ENCODE measurements around the gene FBXL13.
"Not testable (repeated sequence)": the region's sequence is repeated elsewhere in the genome, so short reads cannot be mapped to it uniquely, and the experiment has no call there.

FBXL13 gene

GRCh38 chr7:102933763-102934162 lies 140.8 kb downstream of the FBXL13 start:
- no peak for FAIRE-seq

GRCh38 chr7:102931757-102932156 lies 142.8 kb downstream of the FBXL13 start:
- no peak for FAIRE-seq

GRCh38 chr7:102927312-102927933 lies 147.2 kb downstream of the FBXL13 start:
- no peak for FAIRE-seq

DNA sequence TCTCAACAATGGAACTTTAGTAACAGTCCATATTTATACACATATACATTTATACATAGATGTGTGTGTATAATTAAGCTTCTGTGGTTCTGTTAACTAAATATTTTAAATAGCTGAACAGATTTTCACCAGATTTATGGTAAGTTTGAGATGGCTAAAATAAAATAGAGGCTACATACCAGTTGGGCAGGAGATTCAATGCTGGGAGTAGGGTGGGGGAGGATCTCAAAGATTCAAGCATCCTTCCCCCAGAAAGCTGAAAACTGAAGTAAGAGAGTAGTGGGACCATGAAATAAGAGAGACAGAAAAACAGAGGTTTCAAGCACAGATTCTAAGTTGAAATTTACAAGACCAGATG lies 147.8 kb downstream of the FBXL13 start:
- no peak for FAIRE-seq

DNA sequence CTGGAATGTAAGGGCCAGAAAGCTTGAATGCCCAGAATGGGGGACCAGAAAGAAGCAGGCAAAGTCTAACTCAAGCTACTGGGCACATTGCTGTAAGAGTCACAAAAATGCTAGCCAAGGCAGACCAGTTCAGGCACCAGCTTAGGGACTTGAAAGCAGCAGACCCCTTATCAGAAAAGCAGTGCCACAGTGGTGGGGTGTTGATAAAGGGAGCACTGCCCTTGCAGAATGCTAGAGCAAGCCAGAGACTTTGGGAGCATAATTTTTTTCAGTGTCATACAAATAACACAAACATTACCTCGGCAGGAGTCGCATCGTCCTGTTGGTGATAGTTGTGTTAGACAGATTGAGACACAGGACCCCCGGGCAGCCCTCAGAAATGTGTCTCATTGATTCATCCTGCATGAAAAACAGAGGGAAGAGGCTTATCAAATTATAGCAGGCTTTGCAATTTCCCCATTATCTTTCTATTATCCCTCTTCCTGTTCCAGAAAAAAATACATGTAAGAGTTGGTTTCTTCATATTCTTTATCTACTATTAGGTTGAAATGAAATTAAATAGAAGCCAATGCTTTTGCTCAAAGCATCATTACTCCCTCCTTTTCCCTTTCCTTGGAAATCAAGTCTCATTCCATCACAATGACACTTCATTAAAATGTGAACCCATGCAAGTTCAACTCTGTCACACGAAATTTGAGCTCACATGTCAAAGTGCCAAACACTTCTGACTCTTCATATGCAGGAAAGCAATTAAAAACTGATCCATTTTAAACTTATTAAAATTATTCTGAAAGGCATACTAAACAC lies 148.4 kb downstream of the FBXL13 start:
- FAIRE-seq = no peak

GRCh38 chr7:102918845-102919244 lies 155.8 kb downstream of the FBXL13 start:
- FAIRE-seq = no peak

DNA sequence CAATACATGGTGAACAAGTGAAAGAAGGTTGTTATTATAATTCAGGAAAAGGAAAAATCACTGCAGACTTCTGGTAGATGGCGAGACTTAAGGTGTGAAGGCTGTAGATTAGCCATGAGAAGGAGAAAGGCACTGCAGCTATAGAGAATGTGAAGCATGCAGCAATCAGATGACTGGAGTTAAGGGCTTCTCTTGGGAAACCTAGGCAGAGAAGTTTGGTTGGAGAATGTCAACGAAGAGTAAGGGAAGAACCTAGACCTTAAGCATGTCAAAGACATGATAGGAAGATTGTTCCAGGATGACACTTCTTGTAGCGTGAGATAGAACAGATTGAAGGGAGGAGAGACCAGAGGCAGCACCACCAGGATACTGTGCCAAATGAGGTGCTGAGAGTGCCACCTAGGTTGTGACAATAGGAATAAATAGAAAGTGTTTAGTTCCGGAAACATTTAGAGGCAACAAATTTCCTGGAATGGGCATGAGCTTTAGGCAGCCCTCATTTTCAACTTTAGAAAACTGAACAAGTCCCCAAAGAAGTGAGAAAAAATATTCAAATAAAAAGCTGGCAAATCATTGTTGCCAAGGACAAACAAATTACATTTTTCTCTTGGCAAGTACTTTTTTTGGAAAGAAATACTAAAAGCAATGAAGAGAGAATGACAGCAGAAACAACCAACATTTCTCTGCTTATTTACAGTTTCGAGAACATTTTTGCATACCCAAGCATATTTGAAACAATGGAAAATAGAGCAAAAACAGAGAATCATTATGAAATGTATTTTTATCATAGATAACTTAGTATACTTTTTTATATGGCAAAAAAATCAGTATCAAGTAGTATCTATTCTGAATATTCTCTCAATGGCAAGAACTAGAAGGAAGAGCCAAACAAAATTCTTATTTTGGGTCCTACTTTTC lies 156.9 kb downstream of the FBXL13 start:
- FAIRE-seq = no peak

GRCh38 chr7:102916881-102917280 lies 157.7 kb downstream of the FBXL13 start:
- FAIRE-seq = no peak

GRCh38 chr7:102916426-102916825 lies 158.2 kb downstream of the FBXL13 start:
- FAIRE-seq = no peak

- no peak for FAIRE-seq
Observed at GRCh38 chr7:102914585-102914984, 160.0 kb downstream of the FBXL13 start.

DNA sequence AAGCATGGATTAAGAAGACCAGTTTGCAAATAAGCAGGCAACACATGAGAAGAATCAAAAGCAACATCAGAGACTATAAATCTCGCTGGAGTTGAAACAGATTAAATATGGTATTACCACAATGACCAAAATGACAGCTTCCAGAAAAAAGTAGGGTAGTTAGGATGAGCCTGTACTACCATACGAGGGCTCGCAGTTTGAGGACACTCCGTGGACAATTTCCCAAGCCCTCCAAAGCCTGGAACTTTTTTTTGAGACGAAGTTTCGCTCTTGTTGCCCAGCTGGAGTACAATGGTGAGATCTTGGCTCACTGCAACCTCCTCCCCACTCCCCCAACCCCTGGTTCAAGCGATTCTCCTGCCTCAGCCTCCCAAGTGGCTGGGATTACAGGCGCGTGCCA lies 160.8 kb downstream of the FBXL13 start:
- FAIRE-seq = no peak

GRCh38 chr7:102912742-102913141 lies 161.9 kb downstream of the FBXL13 start, which contains the start of gene LRRC17:
LRRC17 (plus strand) TSS chr7:102913000; CDS start chr7:102933914, 20,914 bp downstream.
- FAIRE-seq = no peak

DNA sequence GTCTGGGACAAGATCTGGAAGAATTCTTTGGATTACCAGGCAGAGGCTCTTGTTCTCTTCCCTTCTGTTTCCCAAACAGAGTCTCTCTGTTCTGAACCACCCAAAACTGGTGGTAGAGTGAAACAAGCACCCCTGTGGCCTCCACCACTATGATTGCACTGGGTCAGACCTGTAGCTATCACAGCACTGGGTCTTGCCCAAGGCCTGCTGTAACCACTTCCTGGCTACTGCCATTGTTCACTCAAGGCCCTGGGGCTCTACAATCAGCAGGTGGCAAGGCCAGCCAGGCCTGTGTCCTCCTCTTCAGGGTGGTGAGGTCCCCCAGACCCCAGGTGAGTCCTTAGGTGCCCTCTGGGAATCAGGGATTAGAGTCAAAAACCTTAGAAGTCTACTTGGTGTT lies 165.9 kb downstream of the FBXL13 start:
- no peak for FAIRE-seq

DNA sequence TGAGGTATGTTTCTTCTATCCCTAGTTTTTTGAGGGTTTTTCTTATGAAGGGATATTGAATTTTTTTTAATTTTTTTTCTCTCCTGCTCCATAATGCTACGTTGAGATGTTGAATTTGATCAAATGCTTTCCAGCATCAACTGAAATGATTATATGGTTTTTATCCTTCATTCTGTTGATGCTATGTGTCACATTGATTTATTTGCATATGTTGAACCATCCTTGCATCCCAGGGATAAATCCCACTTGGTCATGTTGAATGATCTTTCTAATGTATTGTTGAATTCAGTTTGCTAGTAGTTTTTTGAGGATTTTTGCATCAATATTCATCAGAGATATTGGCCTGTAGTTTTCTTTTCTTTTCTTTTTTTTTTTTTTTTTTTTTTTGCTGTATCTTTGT lies 171.0 kb downstream of the FBXL13 start:
- not testable (repeated sequence) for FAIRE-seq

DNA sequence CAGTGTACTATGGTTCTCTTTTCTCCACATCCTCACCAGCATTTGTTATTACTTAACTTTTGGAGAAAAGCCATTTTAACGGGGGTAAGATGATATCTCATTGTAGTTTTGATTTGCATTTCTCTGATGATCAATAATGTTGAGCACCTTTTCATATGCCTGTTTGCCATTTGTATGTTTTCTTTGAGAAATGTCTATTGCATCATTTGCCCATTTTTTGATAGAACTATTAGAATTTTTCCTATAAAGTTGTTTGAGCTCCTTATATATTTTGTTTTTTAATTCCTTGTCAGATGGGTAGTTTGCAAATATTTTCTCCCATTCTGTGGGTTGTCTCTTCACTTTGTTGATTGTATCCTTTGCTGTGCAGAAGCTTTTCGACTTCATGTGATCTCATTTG lies 172.5 kb downstream of the FBXL13 start:
- FAIRE-seq = not testable (repeated sequence)

DNA sequence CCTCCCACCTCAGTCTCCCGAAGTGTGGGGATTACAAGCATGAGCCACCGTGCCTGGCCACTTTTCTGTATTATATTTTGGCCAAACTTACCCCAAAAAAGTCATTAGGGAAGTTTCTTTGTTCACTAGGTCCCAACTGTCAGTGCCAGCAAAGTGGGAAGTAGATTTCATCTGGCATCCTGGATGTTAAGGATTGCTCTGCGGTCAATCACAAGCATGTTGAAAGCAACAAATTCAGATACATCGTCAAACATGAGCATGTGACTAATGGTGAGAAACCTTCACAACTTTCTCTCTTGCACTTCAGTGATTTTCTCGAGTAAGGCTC lies 176.1 kb downstream of the FBXL13 start:
- no peak for FAIRE-seq

DNA sequence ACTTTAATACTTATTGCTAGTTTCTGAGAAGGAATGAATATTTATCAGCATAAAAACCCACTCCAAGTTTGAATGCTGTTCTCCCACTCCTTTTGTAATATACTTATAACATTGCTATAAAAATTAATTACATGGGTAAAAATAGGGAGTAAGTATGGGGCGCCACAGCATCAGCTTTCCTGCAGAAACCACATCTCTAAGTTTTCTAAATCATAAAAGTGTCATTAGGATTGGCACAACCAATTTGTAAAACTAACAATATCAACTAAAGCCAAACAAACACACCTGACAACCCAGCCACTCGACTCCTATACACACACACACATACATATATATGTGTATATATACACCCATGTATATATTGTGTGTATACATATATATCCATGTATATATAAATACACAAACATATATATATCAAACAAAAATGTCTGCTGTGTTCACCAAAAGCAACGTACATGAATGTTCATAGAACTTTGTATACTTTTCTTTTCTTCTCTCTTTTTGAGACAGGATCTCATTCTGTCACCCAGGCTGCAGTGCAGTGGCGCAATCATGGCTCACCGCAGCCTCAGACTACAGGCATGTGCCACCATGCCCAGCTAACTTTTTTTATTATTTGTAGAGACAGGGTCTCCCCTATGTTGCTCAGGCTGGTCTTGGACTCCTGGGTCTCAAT lies 176.6 kb downstream of the FBXL13 start:
- FAIRE-seq = no peak

GRCh38 chr7:102897211-102897631 lies 177.4 kb downstream of the FBXL13 start:
- FAIRE-seq = no peak

DNA sequence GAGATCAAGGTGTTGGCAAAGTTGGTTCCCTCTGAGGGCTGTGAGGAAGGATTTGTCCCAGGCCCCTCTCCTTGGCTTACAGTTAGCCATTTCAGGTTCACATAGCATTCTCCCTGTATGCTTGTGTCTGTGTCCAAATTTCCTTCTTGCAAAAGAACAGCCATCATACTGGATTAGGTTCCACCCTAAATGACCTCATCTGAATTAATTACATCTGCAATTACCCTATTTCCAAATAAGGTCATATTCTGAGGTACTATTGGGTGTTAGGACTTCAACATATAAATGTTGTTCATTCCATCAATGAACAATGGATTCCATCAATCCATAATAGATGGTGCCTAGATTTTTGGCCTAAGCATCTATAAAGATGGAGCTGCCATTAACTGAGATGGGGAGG lies 178.0 kb downstream of the FBXL13 start:
- no peak for FAIRE-seq

GRCh38 chr7:102895602-102896001 lies 179.0 kb downstream of the FBXL13 start:
- no peak for FAIRE-seq

GRCh38 chr7:102892631-102893278 lies 181.8 kb downstream of the FBXL13 start:
- FAIRE-seq = no peak

DNA sequence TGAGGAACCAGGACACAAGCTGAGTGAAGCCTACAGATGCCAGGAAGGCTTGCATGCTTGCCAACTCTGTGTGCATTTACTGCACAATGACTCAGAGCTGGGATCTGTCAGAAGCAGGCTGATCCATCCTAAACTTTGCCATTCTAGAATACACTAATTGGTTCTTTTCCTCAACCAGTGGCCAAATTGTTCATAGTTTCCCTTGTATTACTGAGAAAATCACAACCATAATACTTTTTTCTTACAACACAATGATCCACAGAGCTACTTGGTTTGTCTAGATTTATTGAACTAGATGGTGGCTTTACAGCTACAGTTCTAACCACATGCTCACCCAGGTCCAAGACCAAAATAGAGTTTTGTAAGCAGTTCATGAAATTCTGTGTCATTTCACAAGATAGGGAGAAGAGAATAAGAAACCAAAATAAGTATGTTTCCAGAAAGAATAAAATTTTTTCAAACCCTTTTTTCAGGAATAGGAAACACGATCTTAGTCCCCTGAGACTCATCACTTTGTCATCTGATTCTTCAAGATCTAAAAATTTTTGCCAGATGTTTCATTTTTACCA lies 182.8 kb downstream of the FBXL13 start:
- FAIRE-seq = no peak

All from G401.6 (cell line).